Transverse colon (tissue), 3 donors: Measurements from ENCODE around the gene CHCHD10.

Experiments
- EP300 ChIP-seq: sonication (generic); formaldehyde crosslinking; IDR thresholded peaks from one replicate; pipeline ENCODE4 v1.6.1; 2017; ENCODE audit warnings: antibody characterized with exemption, low read depth
- POLR2A ChIP-seq: fragments of 450-650 bp; IDR thresholded peaks from one replicate; pipeline ENCODE4 v1.6.1; 2016; ENCODE audit warnings: antibody characterized with exemption, mild to moderate bottlenecking, moderate library complexity
- TF ChIP-seq, protein P1 (sequence below), 5 experiments: fragments of 200-600 bp in 3 of 5; fragments of 450-650 bp in 2 of 5; sonication (generic) in 3 of 5; IDR thresholded peaks; 1 replicate in 2 of 5; 2 replicates in 3 of 5; pipeline ENCODE4 v1.5.1; 2016 to 2017; ENCODE audit warnings: antibody characterized with exemption in 5 of 5, inconsistent platforms in 3 of 5, mild to moderate bottlenecking in 2 of 5, moderate library complexity in 1 of 5

DNA sequence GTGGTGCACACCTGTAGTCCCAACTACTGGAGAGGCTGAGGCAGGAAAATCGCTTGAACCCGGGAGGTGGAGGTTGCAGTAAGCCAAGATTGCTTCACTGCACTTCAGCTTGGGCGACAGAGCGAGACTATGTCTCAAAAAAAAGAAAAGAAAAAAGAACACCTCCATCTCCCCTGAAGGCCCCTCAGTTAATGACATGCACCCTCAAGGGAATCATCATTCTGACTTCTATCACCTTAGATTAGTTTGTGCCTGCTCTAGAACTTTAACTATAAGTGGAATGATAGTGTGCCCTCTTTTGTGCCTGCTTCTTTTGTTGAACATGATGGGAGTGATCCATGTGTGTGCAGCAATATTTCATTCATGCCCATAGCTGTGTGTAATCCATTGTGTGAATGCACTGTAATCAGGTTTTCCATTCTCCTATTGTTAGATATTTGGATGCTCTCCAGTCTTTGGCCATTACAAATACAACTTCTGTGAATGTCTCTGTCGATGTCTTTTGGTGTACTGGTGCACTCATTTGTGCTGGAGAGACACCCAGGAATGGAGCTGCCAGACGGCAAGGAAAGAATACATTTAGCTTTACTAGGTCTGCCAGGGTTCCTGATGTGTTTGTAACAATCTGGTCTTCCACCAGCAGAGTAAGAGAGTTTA, 12.7 kb downstream of the CHCHD10 start:
- TF ChIP-seq POLR2A (no peak), EP300 (no peak)
- TF ChIP-seq, protein P1, sequence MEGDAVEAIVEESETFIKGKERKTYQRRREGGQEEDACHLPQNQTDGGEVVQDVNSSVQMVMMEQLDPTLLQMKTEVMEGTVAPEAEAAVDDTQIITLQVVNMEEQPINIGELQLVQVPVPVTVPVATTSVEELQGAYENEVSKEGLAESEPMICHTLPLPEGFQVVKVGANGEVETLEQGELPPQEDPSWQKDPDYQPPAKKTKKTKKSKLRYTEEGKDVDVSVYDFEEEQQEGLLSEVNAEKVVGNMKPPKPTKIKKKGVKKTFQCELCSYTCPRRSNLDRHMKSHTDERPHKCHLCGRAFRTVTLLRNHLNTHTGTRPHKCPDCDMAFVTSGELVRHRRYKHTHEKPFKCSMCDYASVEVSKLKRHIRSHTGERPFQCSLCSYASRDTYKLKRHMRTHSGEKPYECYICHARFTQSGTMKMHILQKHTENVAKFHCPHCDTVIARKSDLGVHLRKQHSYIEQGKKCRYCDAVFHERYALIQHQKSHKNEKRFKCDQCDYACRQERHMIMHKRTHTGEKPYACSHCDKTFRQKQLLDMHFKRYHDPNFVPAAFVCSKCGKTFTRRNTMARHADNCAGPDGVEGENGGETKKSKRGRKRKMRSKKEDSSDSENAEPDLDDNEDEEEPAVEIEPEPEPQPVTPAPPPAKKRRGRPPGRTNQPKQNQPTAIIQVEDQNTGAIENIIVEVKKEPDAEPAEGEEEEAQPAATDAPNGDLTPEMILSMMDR (IDR thresholded peaks at IDR 0.05) = no peak
